ENCODE results near the gene MEF2B. TPM values are rescaled to one million over a fixed set of nuclear protein-coding genes. Genes with fewer than 3 reads are reported as not detected.

MEF2B gene
- under 1 TPM in 1 of 2 donors, not detected in 1; 0.88 TPM for total RNA-seq
- 1 to 10 TPM; 1.7 to 3.5 TPM for polyA plus RNA-seq (ENCODE audit: insufficient read length in 2 of 2)
- long read RNA-seq, donor 1: 0 reads
- long read RNA-seq, donor 2: 0 reads
- long read RNA-seq, donor 3: 0 reads
- long read RNA-seq, donor 4: 0 reads

DNA sequence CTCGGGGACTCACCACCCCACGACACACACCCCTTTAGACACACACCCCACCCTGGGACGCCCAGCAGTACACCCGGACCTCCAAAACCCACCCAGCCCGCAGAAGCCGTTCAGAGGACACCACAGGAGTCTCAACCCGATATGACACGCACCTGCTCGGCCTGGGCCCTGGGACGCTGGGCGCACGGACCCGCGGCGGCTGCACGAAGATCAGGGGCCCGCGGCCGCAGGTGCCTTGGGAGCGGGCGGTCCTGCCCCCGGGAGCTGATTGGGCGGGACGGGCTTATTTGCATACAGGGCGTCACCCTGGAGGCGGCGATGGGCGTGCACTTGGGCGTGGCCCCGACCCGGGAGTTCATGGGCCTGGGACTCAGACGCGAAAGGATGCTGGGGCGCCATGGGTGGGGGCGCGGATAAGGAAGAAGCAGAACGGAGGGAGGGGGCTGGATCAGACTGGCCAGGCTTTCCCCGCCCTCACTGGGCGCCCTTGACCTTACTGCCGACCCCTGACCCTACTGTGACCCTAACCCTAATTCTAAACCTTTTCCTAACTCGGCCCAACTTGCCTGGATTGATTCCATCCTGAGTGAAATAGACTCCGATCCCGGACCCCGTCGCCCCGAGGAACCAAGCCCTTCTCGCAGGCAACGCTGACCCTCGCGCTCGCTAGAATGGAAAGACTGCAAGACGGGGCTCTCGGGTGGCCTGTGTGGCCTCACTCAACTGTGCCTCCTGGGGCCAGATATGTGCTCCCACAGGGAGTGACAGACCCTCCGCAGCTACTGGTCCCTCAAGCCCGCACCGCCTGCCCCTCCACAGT lies at the start of gene MEF2B:
Gene MEF2B (minus strand): TSS at position 211 of the 820 bp plus-strand sequence. CDS start 19,528 bp downstream, outside the sequence.
- Histone ChIP-seq H3K27ac (ENCODE audit: low read depth, low read length) (no peak within 1 kb of the TSS), H3K27me3 (ENCODE audit: control insufficient read depth, insufficient read depth, low read length) (peaks cover 7% of the 10 kb centered on the region), H3K4me1 (ENCODE audit: control insufficient read depth, insufficient read depth, low read length) (peaks cover 22% of the 10 kb centered on the region), H3K4me3 (ENCODE audit: low read depth, low read length) (no peak within 1 kb of the TSS), H3K36me3 (ENCODE audit: control insufficient read depth, insufficient read depth, low read length) (peaks cover 7% of the 10 kb centered on the region), H3K9me3 (ENCODE audit: control insufficient read depth, insufficient read depth, low read length) (no peaks in the 10 kb centered on the region)
- whole genome bisulfite sequencing (ENCODE audit: insufficient coverage): 4% methylated on average over 50 of the region's 56 CpGs
- DNase-seq (ENCODE audit: low read depth in 4 of 6, low spot score in 6 of 6): peak in 3 of 6 donors; percentile 28 to 80 (median 76)

- peaks cover 78% of the 10 kb centered on the region for H3K36me3 ChIP-seq (ENCODE audit: control insufficient read depth, insufficient read depth, low read length)
- DNase-seq (ENCODE audit: low read depth in 4 of 6, low spot score in 6 of 6): no peak
- H3K4me3 ChIP-seq (ENCODE audit: low read depth, low read length): no peak overlapping the region
- H3K9me3 ChIP-seq (ENCODE audit: control insufficient read depth, insufficient read depth, low read length): no peaks in the 10 kb centered on the region
- WGBS (ENCODE audit: insufficient coverage): 87% methylated on average over 21 of the region's 21 CpGs
- no peaks in the 10 kb centered on the region for H3K27me3 ChIP-seq (ENCODE audit: control insufficient read depth, insufficient read depth, low read length)
- H3K27ac ChIP-seq (ENCODE audit: low read depth, low read length): no peak overlapping the region
- H3K4me1 ChIP-seq (ENCODE audit: control insufficient read depth, insufficient read depth, low read length): peaks cover 26% of the 10 kb centered on the region
Measured at GRCh38 chr19:19218911-19219310, 48.8 kb upstream of the MEF2B start.

- no peaks in the 10 kb centered on the region for H3K9me3 ChIP-seq (ENCODE audit: control insufficient read depth, insufficient read depth, low read length)
- H3K27me3 ChIP-seq (ENCODE audit: control insufficient read depth, insufficient read depth, low read length): no peaks in the 10 kb centered on the region
- H3K27ac ChIP-seq (ENCODE audit: low read depth, low read length): no peak overlapping the region
- H3K4me3 ChIP-seq (ENCODE audit: low read depth, low read length): no peak overlapping the region
- WGBS (ENCODE audit: insufficient coverage): 58% methylated on average over 4 of the region's 4 CpGs
- no peak for DNase-seq (ENCODE audit: low read depth in 4 of 6, low spot score in 6 of 6)
- peaks cover 62% of the 10 kb centered on the region for H3K36me3 ChIP-seq (ENCODE audit: control insufficient read depth, insufficient read depth, low read length)
- peaks cover 37% of the 10 kb centered on the region for H3K4me1 ChIP-seq (ENCODE audit: control insufficient read depth, insufficient read depth, low read length)
Measured at GRCh38 chr19:19217099-19217498, 47.0 kb upstream of the MEF2B start.

DNA sequence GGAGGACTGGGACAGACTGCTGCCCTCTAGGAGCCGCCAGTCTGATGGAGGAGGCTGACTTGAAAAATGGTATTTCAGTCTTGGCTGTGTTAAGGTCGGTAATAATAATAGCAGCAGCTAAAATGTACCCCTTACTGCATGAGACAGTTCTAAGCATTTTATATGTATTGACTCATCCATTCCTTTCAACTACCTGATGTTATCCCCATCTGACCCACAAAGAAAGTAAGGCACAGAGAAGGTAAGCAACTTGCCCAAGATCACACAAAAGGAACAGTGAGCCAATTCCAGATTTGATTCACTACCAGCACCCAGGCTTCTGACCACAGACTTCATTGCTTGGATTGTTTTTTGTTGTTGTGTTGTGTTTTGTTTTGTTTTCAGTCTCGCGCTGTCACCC lies 45.7 kb upstream of the MEF2B start:
- no peak overlapping the region for H3K4me3 ChIP-seq (ENCODE audit: low read depth, low read length)
- H3K36me3 ChIP-seq (ENCODE audit: control insufficient read depth, insufficient read depth, low read length): peaks cover 52% of the 10 kb centered on the region
- no peaks in the 10 kb centered on the region for H3K9me3 ChIP-seq (ENCODE audit: control insufficient read depth, insufficient read depth, low read length)
- no peaks in the 10 kb centered on the region for H3K27me3 ChIP-seq (ENCODE audit: control insufficient read depth, insufficient read depth, low read length)
- H3K27ac ChIP-seq (ENCODE audit: low read depth, low read length): no peak overlapping the region
- 50% methylated on average over 1 of the region's 4 CpGs for WGBS (ENCODE audit: insufficient coverage)
- no peak for DNase-seq (ENCODE audit: low read depth in 4 of 6, low spot score in 6 of 6)
- peaks cover 44% of the 10 kb centered on the region for H3K4me1 ChIP-seq (ENCODE audit: control insufficient read depth, insufficient read depth, low read length)

DNA sequence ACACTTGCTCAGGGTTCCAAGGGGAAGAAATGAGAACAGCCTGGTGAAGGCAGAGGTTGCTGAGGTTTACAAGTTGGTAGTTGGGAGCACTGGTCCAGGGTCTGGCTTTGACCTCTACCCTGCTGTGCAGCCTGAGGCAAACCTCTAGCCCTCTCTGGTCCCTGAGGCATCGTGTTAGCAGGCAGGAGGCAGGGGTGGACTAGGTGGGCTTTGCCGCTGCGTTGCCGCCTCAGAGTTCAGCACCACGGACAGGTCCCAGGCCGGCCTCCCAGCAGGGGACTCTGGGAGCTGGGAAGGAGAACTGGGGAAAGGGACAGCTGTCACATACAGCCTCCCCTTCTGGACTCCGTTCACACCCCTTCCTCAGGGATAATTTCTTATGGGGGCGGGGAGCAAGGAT lies 44.8 kb upstream of the MEF2B start:
- peaks cover 44% of the 10 kb centered on the region for H3K4me1 ChIP-seq (ENCODE audit: control insufficient read depth, insufficient read depth, low read length)
- no peaks in the 10 kb centered on the region for H3K9me3 ChIP-seq (ENCODE audit: control insufficient read depth, insufficient read depth, low read length)
- H3K27ac ChIP-seq (ENCODE audit: low read depth, low read length): no peak overlapping the region
- H3K27me3 ChIP-seq (ENCODE audit: control insufficient read depth, insufficient read depth, low read length): no peaks in the 10 kb centered on the region
- peak in 1 of 6 donors; percentile 60 for DNase-seq (ENCODE audit: low read depth in 4 of 6, low spot score in 6 of 6)
- H3K36me3 ChIP-seq (ENCODE audit: control insufficient read depth, insufficient read depth, low read length): peaks cover 47% of the 10 kb centered on the region
- peak overlapping the region; percentile 66 for H3K4me3 ChIP-seq (ENCODE audit: low read depth, low read length)
- WGBS (ENCODE audit: insufficient coverage): 8% methylated on average over 5 of the region's 8 CpGs

DNA sequence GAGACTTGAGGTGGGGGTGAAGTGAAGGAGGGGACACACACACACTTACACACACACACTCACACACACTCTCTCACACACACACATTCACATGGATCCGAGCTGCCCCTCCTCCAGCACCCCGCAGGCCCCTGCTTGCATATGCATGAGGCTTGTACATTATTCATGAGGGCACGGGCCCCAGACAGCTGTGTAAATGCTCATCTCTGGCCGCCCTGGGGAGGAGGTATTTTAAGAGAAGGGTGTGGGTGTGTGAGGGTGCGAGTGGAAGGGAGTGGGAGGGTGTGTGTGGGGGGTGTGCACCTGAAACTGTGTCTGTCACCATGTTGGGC lies 44.1 kb upstream of the MEF2B start:
- no peak overlapping the region for H3K27ac ChIP-seq (ENCODE audit: low read depth, low read length)
- no peaks in the 10 kb centered on the region for H3K27me3 ChIP-seq (ENCODE audit: control insufficient read depth, insufficient read depth, low read length)
- no peaks in the 10 kb centered on the region for H3K9me3 ChIP-seq (ENCODE audit: control insufficient read depth, insufficient read depth, low read length)
- peak overlapping the region; percentile 66 for H3K4me3 ChIP-seq (ENCODE audit: low read depth, low read length)
- peaks cover 50% of the 10 kb centered on the region for H3K4me1 ChIP-seq (ENCODE audit: control insufficient read depth, insufficient read depth, low read length)
- H3K36me3 ChIP-seq (ENCODE audit: control insufficient read depth, insufficient read depth, low read length): peaks cover 40% of the 10 kb centered on the region
- peak in 2 of 6 donors; percentile 72 to 83 for DNase-seq (ENCODE audit: low read depth in 4 of 6, low spot score in 6 of 6)
- 4% methylated on average over 4 of the region's 5 CpGs for WGBS (ENCODE audit: insufficient coverage)

- peak in 2 of 6 donors; percentile 65 to 69 for DNase-seq (ENCODE audit: low read depth in 4 of 6, low spot score in 6 of 6)
- no peaks in the 10 kb centered on the region for H3K27me3 ChIP-seq (ENCODE audit: control insufficient read depth, insufficient read depth, low read length)
- 9% methylated on average over 17 of the region's 21 CpGs for WGBS (ENCODE audit: insufficient coverage)
- H3K27ac ChIP-seq (ENCODE audit: low read depth, low read length): peak overlapping the region; percentile 40
- H3K4me1 ChIP-seq (ENCODE audit: control insufficient read depth, insufficient read depth, low read length): peaks cover 56% of the 10 kb centered on the region
- H3K9me3 ChIP-seq (ENCODE audit: control insufficient read depth, insufficient read depth, low read length): no peaks in the 10 kb centered on the region
- H3K36me3 ChIP-seq (ENCODE audit: control insufficient read depth, insufficient read depth, low read length): peaks cover 34% of the 10 kb centered on the region
- peak overlapping the region; percentile 66 for H3K4me3 ChIP-seq (ENCODE audit: low read depth, low read length)
Measured at GRCh38 chr19:19213426-19214158, 43.5 kb upstream of the MEF2B start.

GRCh38 chr19:19212916-19213315 lies 42.9 kb upstream of the MEF2B start:
- Histone ChIP-seq H3K4me3 (ENCODE audit: low read depth, low read length) (peak overlapping the region; percentile 66), H3K4me1 (ENCODE audit: control insufficient read depth, insufficient read depth, low read length) (peaks cover 61% of the 10 kb centered on the region), H3K36me3 (ENCODE audit: control insufficient read depth, insufficient read depth, low read length) (peaks cover 28% of the 10 kb centered on the region), H3K9me3 (ENCODE audit: control insufficient read depth, insufficient read depth, low read length) (no peaks in the 10 kb centered on the region), H3K27me3 (ENCODE audit: control insufficient read depth, insufficient read depth, low read length) (no peaks in the 10 kb centered on the region), H3K27ac (ENCODE audit: low read depth, low read length) (peak overlapping the region; percentile 61)
- DNase-seq (ENCODE audit: low read depth in 4 of 6, low spot score in 6 of 6): peak in 2 of 6 donors; percentile 71 to 73
- 3% methylated on average over 7 of the region's 7 CpGs for WGBS (ENCODE audit: insufficient coverage)

DNA sequence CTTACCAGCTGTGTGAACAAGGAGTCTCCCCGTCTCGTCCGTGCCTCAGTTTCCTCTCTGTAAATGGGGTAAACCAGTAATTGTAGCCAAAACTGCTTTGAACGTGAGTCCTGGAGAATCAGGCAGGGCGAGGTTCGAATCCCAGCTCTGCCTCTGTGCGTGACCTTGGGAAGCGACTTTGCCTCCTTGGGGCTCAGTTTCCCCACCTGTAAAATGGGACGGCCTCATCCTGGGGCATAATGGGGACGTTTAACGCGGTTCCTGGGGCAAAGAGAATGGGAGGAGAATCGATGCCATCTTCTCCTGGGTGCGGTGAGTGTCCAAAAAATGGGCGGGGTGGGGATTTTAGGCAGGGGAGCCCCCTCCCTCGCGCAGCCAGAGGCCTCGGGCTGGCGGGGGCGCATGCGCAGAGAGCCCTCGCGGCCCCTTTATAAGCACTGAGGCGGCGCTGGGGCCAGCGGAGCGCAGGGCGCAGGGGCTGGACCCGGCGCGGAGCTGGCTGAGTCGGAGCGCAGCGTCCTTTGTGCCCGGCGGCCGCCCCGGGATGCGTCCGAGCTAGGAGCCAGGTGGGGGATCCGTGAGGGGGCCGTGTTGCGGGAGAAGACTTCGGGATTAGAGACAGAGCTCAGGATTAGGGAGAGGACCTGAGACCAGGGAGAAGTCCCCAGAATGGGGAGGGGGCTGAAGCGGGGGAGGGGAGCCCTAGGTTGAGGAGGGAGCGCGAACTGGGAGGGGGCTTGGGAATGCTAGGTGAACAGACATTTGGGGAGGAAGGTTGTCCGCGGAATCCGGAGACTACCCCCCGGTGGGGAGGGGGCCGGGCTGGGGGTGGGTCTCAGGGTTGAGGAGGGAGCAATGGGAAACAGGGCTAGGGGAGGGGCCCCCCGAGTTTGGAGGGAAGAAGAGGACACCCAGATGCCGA lies 41.7 kb upstream of the MEF2B start, which contains the start of gene NCAN:
Gene NCAN (plus strand): TSS at position 460 of the 922 bp plus-strand sequence. CDS start 4,996 bp downstream, outside the sequence.
- peak in 3 of 6 donors; percentile 68 to 90 (median 89) for DNase-seq (ENCODE audit: low read depth in 4 of 6, low spot score in 6 of 6)
- no peaks in the 10 kb centered on the region for H3K9me3 ChIP-seq (ENCODE audit: control insufficient read depth, insufficient read depth, low read length)
- H3K4me1 ChIP-seq (ENCODE audit: control insufficient read depth, insufficient read depth, low read length): peaks cover 71% of the 10 kb centered on the region
- H3K4me3 ChIP-seq (ENCODE audit: low read depth, low read length): peak within 1 kb of the TSS; percentile 66
- 7% methylated on average over 54 of the region's 54 CpGs for WGBS (ENCODE audit: insufficient coverage)
- H3K27ac ChIP-seq (ENCODE audit: low read depth, low read length): peak within 1 kb of the TSS; percentile 61
- H3K36me3 ChIP-seq (ENCODE audit: control insufficient read depth, insufficient read depth, low read length): peaks cover 21% of the 10 kb centered on the region
- no peaks in the 10 kb centered on the region for H3K27me3 ChIP-seq (ENCODE audit: control insufficient read depth, insufficient read depth, low read length)

All from spinal cord (tissue), 10 donors.